Stimulated activated CD4-positive, alpha-beta T cell treated with anti-CD3 and anti-CD28 coated beads, Interleukin-12 subunit alpha, Interleukin-12 subunit beta, amount 100 ng/mL, for 4 hours (primary cell): ENCODE results near the gene MINDY4.

Source experiments
- DNase-seq: peaks from one replicate; pipeline ENCODE4 v3.0.0-alpha.2; 2020

The MINDY4 gene

DNA sequence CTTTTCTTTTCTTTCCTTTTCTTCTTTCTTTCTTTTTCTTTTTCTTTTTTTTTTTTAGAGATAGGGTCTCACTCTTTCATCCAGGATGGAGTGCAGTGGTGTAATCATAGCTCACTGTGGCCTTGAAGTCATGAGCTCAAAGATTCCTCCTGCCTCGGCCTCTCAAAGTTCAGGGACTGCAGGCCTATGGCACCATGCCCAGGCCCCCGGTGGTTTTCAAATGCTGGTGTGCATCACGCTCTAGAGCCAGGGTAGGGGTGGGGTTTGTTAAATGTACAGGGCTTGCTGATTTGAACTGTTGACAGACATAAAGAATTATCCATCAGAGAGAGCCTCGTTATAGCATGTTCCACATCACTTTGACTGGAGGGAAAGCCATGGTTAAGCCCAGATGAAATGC, 5.8 kb downstream of the MINDY4 start:
- DNase-seq, result no peak

DNA sequence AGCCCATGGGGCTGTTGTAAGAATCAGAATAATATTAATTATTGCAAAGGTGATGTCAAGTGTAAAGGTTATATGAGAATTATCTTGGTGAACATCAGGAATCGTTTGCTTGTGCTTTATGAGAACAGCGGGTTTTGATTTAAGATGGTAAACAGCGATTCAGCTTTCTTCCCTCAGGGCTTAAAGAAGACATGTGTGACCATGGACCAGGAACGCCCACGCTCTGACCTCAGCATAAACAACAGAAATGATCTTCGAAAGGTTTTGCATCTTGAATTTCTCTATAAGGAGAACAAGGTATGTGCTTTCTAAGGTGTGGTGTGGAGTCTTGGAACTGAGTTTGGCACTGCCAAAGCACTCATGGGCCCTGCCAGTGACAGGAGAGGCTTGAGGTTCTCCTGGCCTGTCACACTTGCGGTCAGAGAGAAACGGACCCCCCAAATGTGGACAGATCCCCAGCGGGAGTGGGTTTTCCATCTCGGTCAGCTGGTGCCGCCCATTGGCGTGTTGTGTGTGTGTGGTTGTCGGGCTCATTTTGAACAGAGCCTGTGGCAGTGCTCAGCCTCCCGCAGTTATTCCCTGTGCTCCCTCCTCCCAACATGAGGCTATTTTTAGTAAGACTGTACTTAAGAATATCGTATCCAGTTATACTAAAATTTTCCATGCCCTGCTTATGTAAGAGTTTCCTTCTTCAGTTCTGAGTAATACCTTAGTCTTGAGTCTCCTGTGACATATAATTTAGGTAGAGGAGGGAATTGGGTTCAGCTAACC, 7.2 kb downstream of the MINDY4 start:
- no peak for DNase-seq

DNA sequence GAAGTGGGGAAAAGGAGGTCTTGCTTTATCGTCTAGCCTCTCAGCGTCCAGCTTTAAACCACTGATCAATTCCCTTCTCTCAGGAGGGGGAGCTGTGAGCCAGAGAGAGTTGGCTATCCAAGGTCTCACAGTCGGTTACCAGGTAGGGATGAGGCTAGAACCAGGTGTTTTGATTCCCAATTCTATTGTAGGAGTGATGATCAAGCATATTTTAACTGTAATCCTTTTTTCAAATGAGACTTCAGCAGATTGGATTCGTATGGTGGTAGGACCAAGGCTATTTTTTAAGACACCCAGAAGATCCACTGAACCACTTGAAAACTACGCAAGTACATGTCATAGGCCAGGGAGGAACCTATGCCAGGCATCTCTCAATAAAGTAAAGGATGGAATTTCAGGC, 8.4 kb downstream of the MINDY4 start:
- no peak for DNase-seq

DNA sequence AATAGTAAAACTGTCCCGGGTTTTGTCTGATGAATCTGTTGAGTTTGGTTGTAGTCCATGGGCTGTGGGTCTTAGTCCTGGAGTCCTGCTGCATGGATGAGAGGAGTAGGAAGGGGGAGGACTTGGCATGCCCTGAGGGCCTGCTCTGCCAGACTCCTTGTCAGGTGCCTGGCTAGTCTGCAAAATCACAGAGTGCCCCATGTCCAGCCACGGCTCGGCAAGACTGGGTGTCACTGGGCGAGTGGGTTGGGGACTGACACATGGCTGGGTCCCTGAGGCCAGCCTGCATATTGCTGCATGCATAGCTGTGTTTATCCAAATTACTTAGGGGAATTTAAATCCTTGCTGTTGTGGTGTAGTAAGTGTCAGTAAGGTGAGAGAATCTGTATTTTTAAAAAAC, 9.7 kb downstream of the MINDY4 start:
- no peak for DNase-seq

DNA sequence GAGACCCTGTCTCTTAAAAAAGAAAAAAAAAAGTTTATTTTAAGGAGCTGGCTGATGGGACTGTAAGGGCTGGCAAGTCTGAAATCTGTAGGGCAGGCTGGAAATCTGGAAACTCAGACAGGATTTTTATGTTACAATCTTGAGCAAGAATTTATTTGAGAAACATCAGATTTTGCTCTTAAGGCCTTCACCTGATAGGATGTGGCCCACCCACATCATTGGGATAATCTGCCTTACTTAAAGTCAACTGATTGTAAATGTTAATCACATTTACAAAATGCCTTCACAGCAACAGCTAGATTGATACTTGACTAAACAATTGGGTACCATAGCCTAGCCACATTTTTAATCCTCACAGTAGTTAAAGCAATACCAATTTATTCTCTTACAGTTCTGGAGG, 11.5 kb downstream of the MINDY4 start:
- no peak for DNase-seq

DNA sequence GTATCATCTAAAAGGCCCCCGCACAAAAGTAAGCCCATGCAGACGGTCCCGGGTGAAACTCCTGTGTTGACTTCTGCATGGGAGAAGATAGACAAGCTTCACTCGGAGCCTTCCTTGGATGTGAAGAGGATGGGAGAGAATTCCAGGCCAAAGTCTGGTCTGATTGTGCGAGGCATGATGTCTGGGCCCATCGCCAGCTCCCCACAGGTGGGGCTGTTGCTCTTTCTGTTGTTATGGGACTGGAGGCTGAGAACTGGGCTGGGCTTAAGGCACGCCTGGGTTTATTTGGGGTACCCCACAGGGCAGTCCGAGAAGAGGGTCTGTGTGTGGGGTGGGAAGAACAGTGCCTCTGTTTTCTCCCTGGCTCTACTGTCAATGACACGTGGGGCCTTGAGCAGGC, 14.6 kb downstream of the MINDY4 start:
- DNase-seq, result no peak

DNA sequence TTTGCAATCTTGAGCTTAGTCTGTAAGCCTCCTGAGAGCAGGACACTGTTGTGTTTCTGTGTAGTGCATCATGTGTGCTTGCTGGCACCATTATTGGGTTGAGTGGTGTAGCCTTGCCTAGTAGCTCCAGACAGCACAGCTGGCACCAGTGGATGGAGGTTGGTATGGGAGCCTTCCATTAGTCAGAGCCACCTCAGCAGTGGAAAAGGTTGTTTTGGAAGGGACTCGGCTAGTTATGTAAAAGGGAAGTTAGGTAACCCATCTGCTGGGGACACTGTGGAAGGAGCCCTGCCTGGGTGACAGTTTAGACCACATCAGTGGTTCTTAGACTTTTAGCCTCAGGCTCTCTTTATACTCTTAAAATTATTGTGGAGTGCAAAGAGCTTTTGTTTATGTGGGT, 16.3 kb downstream of the MINDY4 start:
- DNase-seq, result no peak

DNA sequence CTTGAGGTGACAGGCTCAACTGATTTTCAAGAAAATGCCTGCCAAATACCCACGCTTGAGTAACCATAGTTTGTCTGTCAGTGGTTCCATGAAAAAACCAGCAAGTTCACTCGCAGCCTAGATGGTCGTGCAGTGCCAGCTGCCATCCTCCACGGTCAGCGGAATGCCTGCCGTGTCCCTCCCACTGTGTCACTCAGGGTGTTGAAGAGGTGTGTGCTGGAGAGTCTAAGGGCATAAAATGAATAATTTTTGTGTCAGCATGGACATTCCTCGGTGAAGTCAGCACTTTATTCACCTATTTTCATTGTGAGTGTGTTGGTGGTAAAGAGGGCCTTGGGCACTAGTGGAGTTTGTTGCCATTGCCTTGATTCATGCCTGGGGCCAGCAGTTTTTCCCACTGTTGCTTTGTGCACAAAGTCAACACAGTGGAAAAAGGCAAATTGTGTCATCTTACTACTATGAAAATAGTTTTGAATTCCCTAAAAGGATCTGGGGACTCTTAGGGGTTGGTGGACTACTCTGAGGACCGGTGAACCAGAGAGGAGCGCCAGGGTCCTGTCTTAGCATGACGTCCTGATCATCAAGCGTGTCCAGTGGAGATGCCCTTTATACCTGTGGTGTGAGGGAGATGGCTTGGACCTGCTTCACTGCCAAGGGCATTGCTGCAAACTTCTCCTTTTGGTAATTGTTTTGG, 17.6 kb downstream of the MINDY4 start:
- no peak for DNase-seq

DNA sequence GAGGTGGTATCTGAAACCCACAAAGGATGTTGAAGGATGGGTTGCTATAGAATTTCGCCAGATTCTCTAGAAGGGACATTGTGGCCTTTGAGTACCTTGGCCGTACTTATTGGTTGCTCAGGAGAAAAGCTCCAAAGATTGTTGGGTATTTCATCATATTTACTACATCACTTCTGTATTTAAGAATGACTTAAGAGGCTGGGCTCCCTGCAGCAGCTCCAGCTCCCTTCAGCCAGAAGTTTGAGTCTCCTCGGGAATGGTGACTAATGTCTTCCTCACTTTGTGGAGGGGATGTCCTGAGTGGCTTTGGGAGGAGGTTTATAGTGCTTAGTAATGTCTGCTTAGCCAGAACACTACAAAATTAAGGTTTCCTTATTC, 18.1 kb downstream of the MINDY4 start:
- no peak for DNase-seq

DNA sequence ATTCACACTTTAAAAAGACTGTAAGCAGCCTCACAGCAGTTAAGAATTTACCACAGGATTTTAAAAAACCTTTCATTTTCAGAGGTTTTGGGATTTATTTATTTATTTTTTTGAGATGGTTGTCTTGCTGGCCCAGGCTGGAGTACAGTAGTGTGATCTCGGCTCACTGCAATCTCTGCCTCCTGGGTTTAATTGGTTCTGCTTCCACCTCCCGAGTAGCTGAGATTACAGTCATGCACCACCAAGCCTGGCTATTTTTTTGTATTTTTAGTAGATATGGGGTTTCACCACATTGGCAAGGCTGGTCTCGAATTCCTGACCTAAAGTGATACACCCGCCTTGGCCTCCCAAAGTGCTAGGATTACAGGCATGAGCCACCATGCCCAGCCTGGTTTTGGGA, 19.1 kb downstream of the MINDY4 start:
- DNase-seq, result no peak

DNA sequence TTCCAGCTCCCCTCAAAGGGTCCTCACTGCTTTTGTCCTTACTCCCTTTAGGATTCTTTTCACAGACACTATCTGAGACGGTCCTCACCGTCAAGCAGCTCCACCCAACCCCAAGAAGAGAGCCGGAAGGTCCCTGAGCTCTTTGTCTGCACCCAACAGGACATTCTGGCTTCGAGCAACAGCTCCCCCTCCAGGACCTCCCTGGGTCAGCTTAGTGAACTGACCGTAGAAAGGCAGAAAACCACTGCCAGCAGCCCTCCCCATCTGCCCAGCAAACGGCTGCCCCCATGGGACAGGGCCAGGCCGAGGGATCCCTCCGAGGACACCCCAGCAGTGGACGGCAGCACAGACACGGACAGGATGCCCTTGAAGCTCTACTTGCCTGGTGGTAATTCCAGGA, 19.9 kb downstream of the MINDY4 start:
- DNase-seq, result no peak

DNA sequence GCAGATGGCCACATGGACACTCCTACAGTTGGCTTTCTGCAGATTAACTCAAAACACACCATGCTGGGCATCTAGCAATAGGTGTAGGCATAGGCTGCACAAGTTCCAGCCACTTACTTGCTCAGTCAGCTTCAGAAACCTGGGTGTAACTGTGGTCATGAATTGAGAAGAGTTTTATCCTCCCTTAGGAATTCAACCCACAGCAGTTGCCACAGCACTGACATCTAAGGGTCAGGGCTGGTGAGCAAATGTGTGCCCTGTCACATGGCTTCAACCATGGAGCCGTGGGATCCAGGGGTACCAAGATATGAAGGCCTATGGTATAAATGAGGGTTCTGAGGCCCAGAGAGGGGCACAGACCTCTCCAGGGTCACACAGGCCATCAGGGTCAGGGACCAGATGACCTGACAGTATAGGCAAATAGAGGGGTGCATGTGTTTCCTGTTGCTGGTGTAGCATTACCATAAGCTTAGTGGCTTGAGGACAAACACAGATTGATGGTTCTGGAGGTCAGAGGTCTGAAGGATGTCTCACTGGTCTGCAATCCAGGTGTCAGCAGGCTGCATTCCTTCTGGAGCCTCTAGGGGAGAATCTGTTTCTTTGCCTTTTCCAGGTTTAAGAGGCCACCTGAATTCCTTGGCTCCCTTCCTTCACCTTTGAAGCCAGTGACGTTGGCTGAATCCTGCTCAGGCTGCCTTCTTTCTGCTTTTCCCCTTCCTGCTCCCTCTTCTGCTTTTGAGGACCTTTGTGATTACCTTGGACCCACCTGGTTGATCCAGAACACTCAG, 24.1 kb downstream of the MINDY4 start:
- DNase-seq, result no peak

DNA sequence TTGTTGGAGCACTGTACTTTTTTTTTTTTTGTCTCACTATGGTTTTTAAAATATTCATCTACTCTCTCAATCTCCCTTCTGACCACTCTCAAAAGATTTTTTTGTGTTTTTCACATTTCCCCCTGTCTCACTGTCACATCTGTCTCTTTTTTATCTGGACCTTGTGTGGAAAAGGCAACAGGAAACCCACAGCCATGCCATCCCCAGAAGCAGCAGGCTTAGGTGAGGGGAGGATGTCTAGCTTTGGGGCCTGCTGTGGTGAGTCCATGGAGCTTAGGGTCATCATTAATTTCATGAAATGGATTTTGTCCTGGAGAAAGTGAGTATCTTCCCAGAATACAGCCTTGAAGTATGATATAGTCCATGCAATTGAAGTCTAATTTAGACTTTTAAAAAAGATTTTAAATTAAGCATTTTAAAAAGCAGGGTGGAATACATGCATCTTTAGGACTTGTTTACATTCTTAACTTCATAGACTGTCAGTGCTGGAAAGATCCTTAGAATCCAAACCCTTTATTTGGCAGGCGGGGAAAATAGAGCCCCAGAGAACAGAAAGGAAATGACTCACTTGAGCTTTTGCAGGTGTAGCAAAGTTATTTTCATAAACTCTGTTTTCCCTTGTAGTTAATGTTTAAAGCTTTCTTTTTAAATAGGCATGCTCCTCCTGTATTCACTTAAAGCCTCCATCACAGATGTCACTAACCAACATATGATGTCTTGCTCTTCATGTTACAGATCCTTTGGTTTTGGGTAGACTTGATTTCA, 25.1 kb downstream of the MINDY4 start:
- DNase-seq, result no peak

DNA sequence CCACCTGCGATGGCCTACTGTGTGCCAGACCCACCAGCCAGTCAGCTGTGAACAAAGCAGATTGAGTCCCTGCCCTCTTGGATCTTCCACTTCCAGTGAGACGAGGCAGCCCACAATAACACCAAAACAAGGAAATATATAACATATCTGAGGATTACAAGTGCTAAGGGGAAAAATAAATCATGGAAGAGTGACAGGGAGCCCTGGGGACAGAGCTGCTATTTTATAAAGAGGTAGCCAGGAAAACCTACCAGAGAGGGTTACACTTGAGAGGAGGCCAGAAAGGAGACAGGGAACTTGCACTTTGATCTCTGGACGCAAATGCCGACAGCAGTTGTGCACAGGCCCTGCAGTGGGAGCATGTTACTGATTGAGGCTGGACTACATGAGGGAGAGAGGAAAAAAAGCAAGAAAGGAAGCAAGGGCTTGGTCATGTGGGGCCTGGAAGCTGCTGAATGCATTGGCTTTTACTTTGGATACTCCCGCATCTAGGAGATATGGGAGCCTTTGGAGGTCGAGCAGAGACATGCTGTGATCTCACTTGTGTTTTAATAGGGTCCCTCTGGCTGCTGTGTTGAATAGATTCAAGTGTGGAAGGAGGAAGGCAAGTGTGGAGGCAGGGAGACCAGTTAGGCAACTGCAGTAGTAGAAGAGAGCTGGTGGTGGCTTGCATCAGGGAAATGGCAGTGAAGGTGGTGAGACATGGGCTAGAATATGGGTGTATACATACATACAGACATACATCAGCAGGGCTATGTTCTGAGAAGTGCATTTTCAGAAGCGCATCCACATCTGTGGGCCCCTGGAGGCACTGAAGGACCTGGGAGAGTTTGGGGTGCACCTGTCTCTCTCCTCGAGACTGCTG, 26.2 kb downstream of the MINDY4 start:
- DNase-seq, result no peak

DNA sequence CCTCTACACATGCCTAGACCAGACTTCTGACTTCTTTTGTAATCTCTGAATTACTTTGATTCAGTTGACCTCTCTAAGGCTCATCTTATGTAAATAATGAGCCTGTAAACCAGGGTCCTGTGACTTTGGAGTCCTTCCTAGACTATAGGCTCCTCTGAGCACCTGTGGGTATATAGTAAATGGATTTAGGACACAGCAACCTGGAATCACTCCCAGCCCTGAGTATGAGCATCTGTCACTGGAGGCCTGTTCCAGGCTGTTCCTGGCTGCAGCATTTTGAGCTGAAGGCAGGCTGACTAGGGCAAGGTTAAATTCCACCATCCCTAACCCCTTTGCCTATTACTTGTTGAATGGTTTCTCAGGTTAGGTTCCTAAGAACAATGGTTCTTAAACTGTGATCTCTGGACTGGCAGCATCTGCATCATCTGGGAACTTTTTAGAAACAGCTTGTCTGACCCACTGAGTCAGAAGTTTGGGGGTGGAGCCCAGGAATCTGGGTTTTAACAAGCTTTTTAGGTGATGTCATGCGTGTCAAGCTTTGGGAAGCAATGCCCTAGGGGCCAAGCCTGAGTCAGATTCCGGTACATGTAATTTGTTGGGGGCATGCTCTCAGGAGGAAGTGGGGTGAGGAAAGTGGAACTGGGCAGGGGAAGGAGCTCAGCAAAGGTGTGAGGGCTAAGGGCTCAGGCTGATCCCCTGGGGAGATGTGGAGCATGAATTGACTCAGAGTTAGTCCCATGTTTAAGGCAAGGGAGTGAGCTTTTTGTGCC, 28.2 kb downstream of the MINDY4 start:
- no peak for DNase-seq

DNA sequence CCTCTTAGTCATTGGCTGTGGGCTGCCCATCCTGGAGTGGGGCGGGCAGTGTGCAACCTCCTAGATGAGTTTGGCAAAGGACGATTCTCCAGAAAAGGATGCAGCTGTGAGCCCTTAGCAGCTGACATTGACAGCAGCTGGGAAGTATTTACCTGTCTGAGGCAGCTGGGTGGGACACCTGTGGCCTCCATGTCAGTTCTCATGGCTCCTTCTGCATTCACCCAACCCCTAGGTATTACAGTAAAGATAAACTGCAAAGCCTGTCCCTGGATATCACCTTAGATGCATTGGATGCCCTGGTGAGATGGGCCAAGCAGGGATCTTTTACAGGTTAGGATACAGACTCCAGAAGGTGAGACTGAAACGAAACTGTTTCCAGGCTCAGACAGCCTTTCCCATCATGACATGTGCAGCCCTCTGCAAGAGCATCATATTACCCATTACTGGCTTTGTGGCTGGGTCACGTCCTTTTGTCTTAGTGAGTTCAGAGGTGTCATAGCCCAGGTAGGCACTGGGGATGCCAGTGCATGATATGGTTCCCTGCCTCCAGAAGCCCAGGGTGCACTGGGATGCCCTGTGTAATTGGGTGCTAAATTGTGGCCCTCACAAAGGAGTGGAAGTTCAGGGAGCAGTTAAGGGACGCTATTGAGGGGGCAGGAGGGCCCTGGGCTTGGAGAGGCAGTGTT, 28.9 kb downstream of the MINDY4 start:
- no peak for DNase-seq

DNA sequence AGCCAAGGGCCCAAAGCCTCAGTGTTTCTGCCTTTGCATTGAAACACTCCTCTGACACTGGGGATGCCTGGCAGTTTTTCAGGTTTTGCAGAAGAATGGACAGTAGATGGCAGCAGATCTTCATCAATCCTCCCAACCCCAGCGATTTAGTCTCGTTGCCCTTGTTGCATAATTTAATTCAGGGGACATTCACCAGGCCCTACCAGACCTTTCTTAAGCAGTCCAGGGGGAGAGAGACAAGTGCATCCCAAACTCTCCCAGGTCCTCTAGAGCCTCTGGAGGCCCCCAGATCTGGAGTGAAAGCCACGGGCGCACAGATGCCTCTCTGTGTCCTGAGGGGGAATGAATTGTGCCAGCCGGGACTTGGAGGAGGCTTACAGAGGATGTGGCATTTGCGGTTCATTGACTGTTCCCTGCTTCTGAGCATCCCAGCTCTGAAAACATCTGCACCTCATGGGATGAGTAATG, 29.6 kb downstream of the MINDY4 start:
- no peak for DNase-seq

DNA sequence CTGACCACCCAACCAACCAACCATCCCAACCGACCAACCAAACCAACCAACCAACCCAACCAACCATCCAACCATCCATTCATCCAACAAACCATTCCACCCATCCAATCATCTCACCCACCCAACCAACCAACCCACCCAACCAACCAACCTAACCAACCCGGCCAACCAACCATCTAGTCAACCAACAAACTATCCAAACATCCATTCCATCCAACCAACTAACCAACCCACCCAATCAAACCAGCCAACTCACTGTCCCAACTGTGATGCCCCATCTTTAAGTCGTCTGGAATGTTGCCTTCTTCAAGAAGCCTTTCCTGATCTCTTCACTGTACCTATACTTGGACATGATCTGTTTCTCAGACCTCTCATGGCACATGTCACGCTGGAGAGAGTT, 31.6 kb downstream of the MINDY4 start:
- DNase-seq, result no peak

DNA sequence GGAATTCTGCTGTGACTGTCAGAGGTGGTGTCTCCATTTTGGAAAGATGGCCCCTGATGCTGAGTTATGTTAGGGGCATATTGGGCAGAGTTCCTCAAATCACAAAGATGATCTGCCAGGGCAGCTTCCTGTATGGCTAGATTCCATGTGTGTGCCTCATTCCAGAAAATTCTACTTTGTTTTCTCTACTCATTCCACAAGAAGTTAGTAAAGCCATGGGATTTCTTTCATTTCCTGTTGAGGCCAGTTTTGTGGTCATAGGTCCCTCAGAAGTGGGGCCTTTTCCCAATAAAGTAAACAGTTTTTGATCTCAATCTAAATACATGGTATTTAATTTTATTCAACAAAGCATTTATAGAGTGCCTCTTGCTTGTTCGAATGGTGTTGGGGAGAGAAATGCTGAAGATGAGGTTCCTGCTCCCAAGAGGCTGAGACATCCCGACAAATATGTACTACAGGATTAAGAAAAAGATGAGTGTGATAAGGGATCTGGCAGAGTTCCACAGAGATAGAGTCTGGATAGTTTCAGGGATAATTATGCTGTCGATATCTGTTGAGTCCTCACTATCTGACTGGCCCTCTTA, 33.0 kb downstream of the MINDY4 start:
- no peak for DNase-seq

DNA sequence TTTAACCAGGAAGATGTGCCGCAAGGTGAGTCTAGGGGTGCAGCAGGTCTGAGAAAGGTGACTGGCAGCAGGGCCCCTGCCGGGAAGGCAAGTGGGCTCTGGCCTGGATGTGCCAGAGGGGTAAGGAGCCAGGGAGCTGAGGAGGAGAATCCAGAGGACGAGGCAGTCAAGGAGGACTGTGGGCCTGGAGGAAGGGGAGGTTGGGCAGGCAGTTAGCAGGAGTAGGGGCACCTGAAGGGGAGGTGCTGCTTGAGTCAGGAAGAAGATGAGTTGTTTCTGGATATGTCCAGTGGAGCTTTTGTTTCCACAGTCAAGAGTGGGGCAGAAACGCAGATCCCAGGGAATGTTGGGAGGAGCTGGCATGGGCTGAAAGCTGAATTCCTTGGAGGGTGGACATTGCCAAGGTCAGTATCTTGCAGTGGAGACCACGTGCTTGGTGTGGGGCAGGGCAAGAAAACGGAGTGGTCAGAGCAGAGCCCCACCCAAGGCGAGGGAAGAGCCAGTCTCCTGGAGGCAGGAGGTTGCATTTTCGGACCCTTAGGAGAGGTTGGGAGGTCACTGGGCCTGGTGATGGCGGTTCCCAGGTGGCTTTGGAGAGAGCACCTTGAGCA, 34.0 kb downstream of the MINDY4 start:
- DNase-seq, result no peak
